Heart right ventricle (tissue), 16 donors: ENCODE results near the gene AP2A2. TPM values are rescaled to one million over a fixed set of nuclear protein-coding genes. Genes with fewer than 3 reads are reported as not detected.
A peak's percentile ranks its signal among the peaks of the same experiment; 100 is the strongest.

Source experiments
- ATAC-seq, 8 donors: fragments of 200-7000 bp; cut with Tn5 transposase; one replicate each; pipeline ENCODE4 v1.9.1; 2020; ENCODE audit warnings: mild to moderate bottlenecking in 8 of 8, moderate library complexity in 8 of 8, moderate number of reproducible peaks in 1 of 8
- DNase-seq, 2 donors: peaks; one replicate each; pipeline ENCODE4 v3.0.0-alpha.2; 2020
- H3K27ac ChIP-seq, 10 donors: fragments of 200-600 bp; sonication (generic) in 2 of 10; one replicate each; pipeline versions ENCODE4 v1.5.0 to v1.8.0; 2020 to 2022; ENCODE audit warnings: mild to moderate bottlenecking in 3 of 10
- H3K27me3 ChIP-seq, 7 donors: fragments of 200-600 bp; one replicate each; pipeline ENCODE4 v1.8.0; 2021 to 2022; ENCODE audit warnings: mild to moderate bottlenecking in 2 of 7
- H3K36me3 ChIP-seq, 9 donors: fragments of 200-600 bp; sonication (generic) in 1 of 9; one replicate each; pipeline versions ENCODE4 v1.5.0 to v1.8.0; 2020 to 2022; ENCODE audit warnings: mild to moderate bottlenecking in 2 of 9
- H3K4me1 ChIP-seq, 9 donors: fragments of 200-600 bp; sonication (generic) in 1 of 9; one replicate each; pipeline versions ENCODE4 v1.5.0 to v1.8.0; 2020 to 2022; ENCODE audit warnings: mild to moderate bottlenecking in 4 of 9
- H3K4me3 ChIP-seq, 10 donors: fragments of 200-600 bp; sonication (generic) in 2 of 10; one replicate each; pipeline versions ENCODE4 v1.5.0 to v1.8.0; 2020 to 2022; ENCODE audit warnings: mild to moderate bottlenecking in 7 of 10, moderate library complexity in 2 of 10
- H3K9me3 ChIP-seq, 11 donors: fragments of 200-600 bp in 10 of 11; sonication (generic) in 2 of 11; one replicate each; pipeline versions ENCODE4 v1.5.0 to v1.8.0; 2013 to 2022; ENCODE audit warnings: mild to moderate bottlenecking in 2 of 11, control low read depth in 1 of 11, moderate library complexity in 1 of 11
- CTCF ChIP-seq, 9 donors: fragments of 200-600 bp; sonication (generic) in 2 of 9; IDR thresholded peaks; one replicate each; pipeline versions ENCODE4 v1.5.0 to v1.8.0; 2021 to 2022; ENCODE audit warnings: antibody characterized with exemption in 9 of 9, mild to moderate bottlenecking in 5 of 9, moderate library complexity in 1 of 9
- WGBS, 2 donors: extraction: QIAGEN DNeasy Blood & Tissue Kit; methylation state at CpG; one replicate each; pipeline ENCODE4 v1.1.7; 2013; ENCODE audit warnings: inconsistent platforms in 1 of 2; 5-methylcytosine and 5-hydroxymethylcytosine counted together
- intact Hi-C, 10 donors: fragments of 100-400 bp; cut with DNase I; formaldehyde crosslinking; loops; one replicate each; pipeline versions ENCODE4 v1.11.1 to v1.14.2; 2022
- polyA plus RNA-seq, 2 donors: library from polyadenylated mRNA; stranded (reverse); fragments of 200-250 nt; gene quantifications; one replicate each; pipeline ENCODE4 v1.2.3, GENCODE V29; 2013
- total RNA-seq, 10 donors: library from RNA; stranded (reverse); fragmentation: NEBNext Ultra II Directional in 3 of 10; extraction: Animal tissue kit (Norgen Biotek cat#: 25700) in 3 of 10; gene quantifications; one replicate each; pipeline versions ENCODE4 v1.2.1 to v1.2.4, GENCODE V29; 2021 to 2023
- donor health status: Arrhythmogenic right ventricular cardiomyopathy.
- donor health status: ischemic (EF 13 %, LVEDD 7.1; RV severe dilation, severe dysfunction).
- donor health status: healthy with polysubstance abuse.
- donor health status: DM: no; HTN: yes; CAD: no.
- donor health status: DM: no; HTN: no; CAD: no.
- donor health status: ischemic (EF 25% LVEDD 6.9; RV normal size, moderate dysfunction).
- donor health status: ischemic (EF 25% LVEDD 5.7; RV mildly dilated, moderate dysfunction).
- donor health status: healthy.
- donor health status: DM: yes; HTN: yes; CAD: no.
- donor health status: Ischemic cardiomyopathy.
- donor health status: ischemic (EF 35%, LVEDD 5.7; RV mildly dilated, moderate dysfunction).
- donor health status: nonischemic (EF 11% LVEDD 7.7; RV severe dilation, severe dysfunction).
- donor health status: DM: yes; HTN: yes; CAD: no.
- donor health status: PGD.
- donor health status: ischemic (EF 29% LVEDD 5.4; RV normal size, mild dysfunction).
- donor health status: nonischemic (EF 23%, LVEDD 6.1; RV moderate dilation, normal function).

AP2A2 gene
- total and polyA plus RNA-seq, 12 donors = 24.3 to 58.4 (median 37.4) TPM

- H3K4me1 ChIP-seq = peaks cover 4 to 49% (median 27%) of the 10 kb centered on the region in 9 donors
- no peak for TF ChIP-seq CTCF (IDR thresholded peaks at IDR 0.05)
- peaks cover 0 to 28% (median 0%) of the 10 kb centered on the region in 9 donors for H3K36me3 ChIP-seq
- intact Hi-C loops = loop anchor here in 4 of 10 donors (5.0 to 10.0 kb wide), 4 partner anchors 52 to 130 kb away; no protein-coding TSS in a partner anchor
- H3K27me3 ChIP-seq = no peaks in the 10 kb centered on the region
- no peaks in the 10 kb centered on the region for H3K9me3 ChIP-seq
- peak overlapping the region in 9 of 10 donors; percentile 66 to 94 (median 80) for H3K4me3 ChIP-seq
- peak overlapping the region; percentile 73 to 94 (median 90) for H3K27ac ChIP-seq
- WGBS, 2 donors = 43 to 59% methylated on average over 18 to 28 of the region's 28 CpGs
- peak; percentile 36 to 43 for DNase-seq
- peak; percentile 2 to 56 (median 13) for ATAC-seq
These were observed 543 bp upstream of the AP2A2 start for GRCh38 chr11:925158-925495.

- Histone ChIP-seq H3K4me1 (peaks cover 4 to 62% (median 38%) of the 10 kb centered on the region in 9 donors), H3K27ac (peak overlapping the region; percentile 76 to 94 (median 92)), H3K27me3 (no peaks in the 10 kb centered on the region), H3K36me3 (peaks cover 0 to 28% (median 0%) of the 10 kb centered on the region in 9 donors), H3K4me3 (peak overlapping the region; percentile 55 to 94 (median 79)), H3K9me3 (no peaks in the 10 kb centered on the region)
- ATAC-seq = peak; percentile 7 to 62 (median 32)
- WGBS, 2 donors = 1 to 2% methylated on average over 26 of the region's 26 CpGs
- intact Hi-C loops = loop anchor here in 4 of 10 donors (5.0 to 10.0 kb wide), 4 partner anchors 51 to 128 kb away; no protein-coding TSS in a partner anchor
- DNase-seq = peak in 1 of 2 donors; percentile 53
- no peak for TF ChIP-seq CTCF (IDR thresholded peaks at IDR 0.05)
These were observed 759 bp downstream of the AP2A2 start for GRCh38 chr11:926341-926916.

DNA sequence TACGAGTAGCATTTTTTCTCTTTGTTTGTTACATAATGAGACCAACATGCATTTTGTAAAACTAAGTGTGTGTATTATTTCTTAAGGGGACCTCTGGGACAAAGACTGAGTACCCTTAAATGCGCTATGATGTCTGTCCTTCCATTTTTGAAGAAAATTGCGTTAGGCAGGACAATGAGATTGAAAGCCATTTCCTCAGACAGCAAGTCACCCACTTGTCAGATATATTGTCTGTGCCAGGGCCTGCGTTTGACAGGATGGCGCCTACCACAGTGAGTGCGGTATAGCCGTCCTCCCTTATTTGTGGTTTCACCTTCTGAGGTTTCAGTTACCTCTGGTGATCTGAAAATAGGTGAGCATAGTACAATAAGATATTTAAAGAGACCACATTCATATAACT is 2.2 kb downstream of the AP2A2 start:
- TF ChIP-seq CTCF (IDR thresholded peaks at IDR 0.05) = no peak
- Histone ChIP-seq H3K36me3 (peaks cover 0 to 28% (median 0%) of the 10 kb centered on the region in 9 donors), H3K27me3 (no peaks in the 10 kb centered on the region), H3K27ac (peak overlapping the region in 3 of 10 donors; percentile 1 to 94 (median 19)), H3K4me3 (peak overlapping the region in 6 of 10 donors; percentile 5 to 81 (median 44)), H3K9me3 (no peaks in the 10 kb centered on the region), H3K4me1 (peaks cover 4 to 76% (median 53%) of the 10 kb centered on the region in 9 donors)
- DNase-seq (no peak), ATAC-seq (no peak)
- 68 to 72% methylated on average over 7 of the region's 7 CpGs for WGBS, 2 donors
- intact Hi-C loops = loop anchor here in 4 of 10 donors (5.0 to 10.0 kb wide), 4 partner anchors 49 to 127 kb away; no protein-coding TSS in a partner anchor

DNA sequence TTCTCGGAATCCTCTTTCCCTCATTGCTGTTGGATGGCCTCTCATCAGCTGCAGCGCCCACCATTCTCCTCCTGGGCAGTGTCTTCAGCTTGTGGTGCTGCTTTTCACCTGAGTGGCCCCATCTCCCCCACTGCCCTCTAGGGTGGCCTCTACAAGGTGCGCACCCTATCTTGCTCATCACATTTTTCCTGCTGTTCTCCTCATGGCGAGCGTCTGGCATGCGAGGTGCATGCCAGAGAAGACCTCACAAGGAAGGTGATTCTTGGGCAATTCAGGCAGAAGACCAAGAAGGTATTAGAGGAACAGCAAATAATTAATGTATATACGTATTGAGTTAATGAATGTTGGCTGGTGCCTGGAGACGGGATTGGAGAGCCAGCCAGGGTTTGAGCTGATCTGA is 3.1 kb downstream of the AP2A2 start:
- no peaks in the 10 kb centered on the region for H3K27me3 ChIP-seq
- H3K9me3 ChIP-seq = no peaks in the 10 kb centered on the region
- no peak overlapping the region for H3K4me3 ChIP-seq
- intact Hi-C loops = loop anchor here in 4 of 10 donors (5.0 to 10.0 kb wide), 4 partner anchors 49 to 126 kb away; no protein-coding TSS in a partner anchor
- H3K4me1 ChIP-seq = peaks cover 8 to 85% (median 62%) of the 10 kb centered on the region in 9 donors
- no peak for ATAC-seq
- 82 to 87% methylated on average over 8 of the region's 8 CpGs for WGBS, 2 donors
- DNase-seq = no peak
- peak overlapping the region in 1 of 10 donors; percentile 94 for H3K27ac ChIP-seq
- H3K36me3 ChIP-seq = peaks cover 0 to 28% (median 0%) of the 10 kb centered on the region in 9 donors
- TF ChIP-seq CTCF (IDR thresholded peaks at IDR 0.05) = no peak
